ENCODE data around the gene OBSCN. TPM values are rescaled to one million over a fixed set of nuclear protein-coding genes. Genes with fewer than 3 reads are reported as not detected.
"Not testable (repeated sequence)": the region's sequence is repeated elsewhere in the genome, so short reads cannot be mapped to it uniquely, and the experiment has no call there.

Gene OBSCN
- total RNA-seq, 1 donor from 2014 or later: 3.4 TPM

DNA sequence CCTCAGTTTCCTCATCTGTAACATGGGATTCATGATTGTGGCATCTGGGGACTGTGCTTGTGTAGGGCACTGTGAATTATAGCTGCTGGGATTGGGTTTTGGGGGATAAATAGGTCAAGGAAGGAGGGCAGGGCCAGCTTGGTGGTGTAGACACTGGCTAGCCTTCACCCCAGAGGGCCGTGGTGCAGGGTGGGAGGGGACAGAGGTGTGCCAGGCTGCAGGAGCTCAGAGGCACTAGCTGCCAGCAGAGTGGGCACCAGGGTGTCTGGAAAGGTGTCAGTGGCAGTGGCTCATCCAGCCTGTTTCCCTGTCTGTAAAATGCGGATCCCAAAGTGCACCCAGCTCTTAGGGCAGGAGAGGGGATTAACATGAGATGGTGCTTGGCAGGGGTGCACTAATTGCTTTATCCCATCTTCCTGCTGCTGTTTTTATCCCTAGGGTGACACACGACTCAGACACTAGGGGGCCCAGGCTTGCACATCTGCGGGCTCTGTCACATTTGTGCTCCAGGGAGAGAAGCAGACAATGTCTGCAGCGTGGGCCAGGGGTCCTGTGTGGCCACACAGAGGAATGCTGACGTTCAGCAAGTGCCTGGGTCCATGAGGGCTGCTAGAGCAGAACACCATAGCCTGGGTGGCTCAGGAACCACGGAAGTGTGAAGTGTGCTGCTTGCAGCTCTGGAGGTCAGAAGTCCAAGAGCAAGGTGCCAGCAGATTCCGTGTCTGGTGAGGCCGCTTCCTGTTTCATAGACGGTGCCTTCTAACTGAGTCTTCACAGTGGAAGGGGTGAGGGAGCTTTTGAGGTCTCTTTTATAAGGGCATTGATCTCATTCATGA is 19.3 kb downstream of the OBSCN start:
- DNase-seq (ENCODE audit: low read depth, low spot score): no peak

DNA sequence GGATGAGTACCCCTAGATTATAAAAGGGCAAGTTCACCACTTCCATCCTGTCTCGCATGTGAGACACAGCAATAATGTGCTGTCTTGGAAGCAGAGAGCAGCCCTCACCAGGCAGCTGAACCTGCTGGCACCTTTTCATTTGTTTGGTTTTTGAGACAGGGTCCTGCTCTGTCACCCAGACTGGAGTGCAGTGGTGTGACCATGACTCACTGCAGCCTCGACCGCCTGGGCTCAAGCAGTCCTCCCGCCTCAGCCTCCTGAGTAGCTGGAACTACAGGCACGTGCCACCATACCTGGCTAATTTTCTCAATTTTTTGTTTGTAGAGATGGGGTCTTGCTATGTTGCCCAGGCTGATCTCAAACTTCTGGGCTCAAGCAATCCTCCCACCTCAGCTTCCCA is 20.3 kb downstream of the OBSCN start:
- not testable (repeated sequence) for DNase-seq (ENCODE audit: low read depth, low spot score)

DNA sequence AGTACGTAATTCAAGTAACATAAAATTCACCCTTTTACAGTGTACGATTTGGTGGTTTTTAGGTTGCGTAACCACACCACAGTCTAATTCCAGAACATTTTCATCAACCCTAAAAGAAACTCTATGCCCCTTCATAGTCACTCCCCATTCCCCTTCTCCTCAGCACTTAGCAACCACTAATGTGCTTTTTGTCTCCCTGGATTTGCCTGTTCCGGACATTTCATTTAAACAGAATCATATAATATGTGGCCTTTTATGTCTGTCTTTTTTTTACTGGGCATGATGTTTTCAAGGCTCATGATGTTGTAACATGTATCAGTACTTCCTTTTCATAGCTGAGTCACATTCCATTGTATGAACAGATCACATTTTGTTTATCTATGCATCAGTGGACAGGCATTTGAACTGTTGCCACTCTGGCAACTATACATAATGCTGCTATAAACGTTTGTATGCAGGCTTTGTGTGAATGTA is 20.8 kb downstream of the OBSCN start:
- no peak for DNase-seq (ENCODE audit: low read depth, low spot score)

DNA sequence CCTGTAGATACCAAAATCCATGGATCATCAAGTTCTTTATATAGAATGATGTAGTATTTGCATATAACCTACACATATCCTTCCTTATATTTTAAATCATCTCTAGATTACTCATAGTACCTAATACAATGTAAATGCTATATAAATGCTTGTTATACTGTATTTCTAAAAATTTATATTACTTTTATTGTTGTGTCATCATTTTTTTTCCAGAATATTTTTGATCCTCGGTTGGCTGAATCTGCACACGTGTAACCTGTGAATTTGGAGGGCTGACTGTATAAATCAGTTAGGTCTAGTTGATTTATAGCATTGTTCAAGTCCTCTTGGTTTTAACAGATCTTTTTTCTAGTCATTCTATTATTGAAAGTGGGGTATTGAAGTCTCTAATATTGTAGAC is 23.3 kb downstream of the OBSCN start:
- DNase-seq (ENCODE audit: low read depth, low spot score): no peak

DNA sequence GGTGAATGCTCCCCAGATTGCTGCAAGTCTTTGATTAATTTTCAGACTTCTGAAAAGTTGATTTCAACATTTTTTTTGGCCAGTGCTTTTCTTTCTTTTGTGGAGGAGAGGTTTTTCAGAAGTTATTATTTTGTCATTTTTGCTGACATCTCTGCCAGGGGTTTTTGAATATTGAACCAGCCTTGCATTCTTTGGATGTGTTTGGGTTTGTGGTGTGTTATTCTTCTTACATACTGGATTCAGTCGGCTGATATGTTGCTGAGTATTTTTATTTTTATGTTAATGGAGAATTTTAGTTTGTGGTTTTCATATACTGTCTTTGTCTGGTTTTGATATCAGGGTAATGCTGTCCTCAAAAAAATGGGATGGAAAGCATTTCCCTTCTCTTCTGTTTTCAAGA is 25.3 kb downstream of the OBSCN start:
- DNase-seq (ENCODE audit: low read depth, low spot score): no peak

DNA sequence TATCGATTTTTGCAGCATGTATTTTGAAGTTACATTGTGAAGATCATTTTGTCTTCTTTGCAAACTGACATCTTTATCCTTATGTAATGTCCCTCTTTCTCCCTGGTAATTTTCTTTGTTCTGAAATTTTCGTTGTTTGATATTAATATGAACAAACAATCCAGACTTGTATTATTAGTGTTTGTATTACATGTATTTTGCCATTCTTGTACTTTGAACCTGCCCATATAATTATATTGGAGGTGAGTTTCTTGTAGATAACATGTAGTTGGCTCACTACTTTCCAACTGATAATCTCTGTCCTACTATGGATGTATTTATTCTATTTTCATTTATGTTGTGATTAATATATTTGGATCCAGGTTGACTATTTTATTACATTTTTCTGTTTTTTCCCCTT is 27.1 kb downstream of the OBSCN start:
- no peak for DNase-seq (ENCODE audit: low read depth, low spot score)

DNA sequence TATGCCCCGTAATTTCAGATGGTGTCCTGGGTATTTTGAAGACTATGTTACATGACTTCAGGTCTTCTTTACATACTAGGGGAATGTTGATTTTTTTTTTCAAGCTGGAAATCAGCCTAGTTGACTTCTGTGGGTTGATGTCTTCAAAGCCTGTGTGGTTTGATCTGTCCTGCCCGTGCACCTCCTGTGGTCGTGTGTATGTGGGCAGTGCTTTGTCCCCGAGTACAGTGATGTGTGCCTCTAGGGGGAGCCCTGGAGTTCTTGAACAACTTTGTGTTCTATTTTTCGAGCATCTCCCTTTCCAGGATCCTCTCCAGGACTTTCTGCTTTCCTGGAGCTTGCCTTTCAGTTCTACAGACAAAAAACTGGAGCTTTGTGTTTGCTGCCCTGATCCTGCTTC is 28.9 kb downstream of the OBSCN start:
- peak; percentile 27 for DNase-seq (ENCODE audit: low read depth, low spot score)

DNA sequence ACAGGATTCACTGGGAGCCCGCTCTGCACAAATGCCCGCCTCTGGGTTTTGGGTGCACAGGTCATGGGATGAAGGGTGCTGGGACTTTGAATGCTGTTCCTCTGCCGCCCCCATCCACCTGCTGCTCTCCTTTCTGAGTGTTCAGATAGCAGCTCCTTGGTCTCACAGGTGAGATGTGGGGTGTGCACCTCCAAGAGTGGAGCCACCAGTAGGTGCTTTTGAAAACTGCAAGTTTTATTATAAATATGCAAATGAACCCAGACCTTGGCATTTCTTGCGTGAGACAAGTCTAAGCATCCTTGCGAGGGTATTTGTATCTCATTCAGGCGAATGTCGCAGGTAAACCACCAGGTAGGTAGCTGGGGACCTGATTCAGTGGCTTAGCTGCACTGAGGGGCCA is 30.2 kb downstream of the OBSCN start:
- DNase-seq (ENCODE audit: low read depth, low spot score): no peak

DNA sequence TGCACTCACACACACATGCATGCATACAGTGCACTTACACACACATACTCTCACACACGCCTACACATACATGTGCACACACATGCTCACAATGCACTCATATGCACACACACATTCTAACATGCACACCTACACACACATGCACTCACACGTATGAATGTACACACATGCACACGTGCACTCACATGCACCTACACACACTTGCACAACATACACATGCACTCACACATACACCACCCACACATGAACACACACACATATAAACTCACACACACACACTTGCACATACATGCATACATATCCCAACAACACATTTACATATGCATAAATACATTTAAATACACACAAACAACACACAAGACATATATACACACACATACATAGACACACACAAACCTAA is 30.6 kb downstream of the OBSCN start:
- no peak for DNase-seq (ENCODE audit: low read depth, low spot score)

DNA sequence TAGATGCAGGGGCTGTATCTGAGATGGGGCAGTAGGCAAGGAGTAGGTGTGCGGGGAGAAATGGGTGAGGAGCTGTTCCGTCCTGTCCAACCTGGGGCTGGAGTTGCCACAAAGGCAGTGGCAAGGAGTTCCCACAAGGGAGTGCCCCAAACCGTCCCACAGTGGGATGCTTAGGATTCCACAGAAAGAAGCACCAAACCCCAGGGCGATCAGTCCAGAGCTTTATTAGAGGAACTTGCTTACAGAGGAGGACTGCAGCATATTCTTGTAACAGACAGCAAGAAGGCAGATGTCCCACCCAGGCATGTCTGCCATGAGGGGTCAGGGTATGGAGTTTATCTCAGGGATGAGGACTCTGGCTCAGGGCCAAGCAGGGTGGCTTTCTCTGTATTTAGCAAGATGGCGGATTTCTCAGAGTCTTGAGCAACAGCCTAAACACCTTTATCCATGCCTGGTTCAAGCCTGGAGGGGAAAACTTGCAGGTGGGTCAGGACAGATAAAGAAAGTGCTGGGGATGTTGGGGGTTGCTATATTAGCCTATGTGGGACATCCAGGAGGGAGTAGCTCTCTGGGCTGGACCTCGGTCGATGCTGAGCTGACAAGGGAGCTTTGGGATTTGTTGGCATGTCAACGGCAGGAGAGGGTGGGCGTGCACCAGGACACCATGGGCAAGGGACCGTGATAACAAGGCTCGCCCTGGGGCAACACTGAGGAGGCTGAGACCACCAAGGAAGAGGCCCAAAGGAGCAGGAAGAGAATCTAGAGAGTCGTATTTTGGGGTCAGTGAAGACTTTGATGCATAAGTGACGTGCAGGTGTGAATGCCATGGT is 32.8 kb downstream of the OBSCN start:
- no peak for DNase-seq (ENCODE audit: low read depth, low spot score)

DNA sequence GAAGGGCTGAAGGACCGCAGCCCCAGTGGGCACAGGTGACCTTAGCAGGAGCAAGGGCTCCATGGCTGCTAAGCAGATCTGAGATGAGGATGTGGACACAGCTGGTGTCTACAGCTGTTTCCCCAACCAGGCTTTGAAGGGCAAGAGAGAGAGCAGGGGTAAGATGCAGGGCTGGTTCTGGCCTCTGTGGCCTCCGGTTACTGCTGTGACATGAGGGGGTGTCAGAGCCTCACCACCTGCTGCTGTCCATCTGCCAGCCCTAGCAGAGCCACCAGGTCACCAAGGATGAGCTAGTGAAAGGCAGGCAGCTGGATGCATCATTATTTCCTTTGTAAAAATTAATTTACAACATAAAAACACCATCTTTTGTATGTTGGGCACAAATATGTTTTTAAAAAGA is 33.4 kb downstream of the OBSCN start:
- DNase-seq (ENCODE audit: low read depth, low spot score): no peak

DNA sequence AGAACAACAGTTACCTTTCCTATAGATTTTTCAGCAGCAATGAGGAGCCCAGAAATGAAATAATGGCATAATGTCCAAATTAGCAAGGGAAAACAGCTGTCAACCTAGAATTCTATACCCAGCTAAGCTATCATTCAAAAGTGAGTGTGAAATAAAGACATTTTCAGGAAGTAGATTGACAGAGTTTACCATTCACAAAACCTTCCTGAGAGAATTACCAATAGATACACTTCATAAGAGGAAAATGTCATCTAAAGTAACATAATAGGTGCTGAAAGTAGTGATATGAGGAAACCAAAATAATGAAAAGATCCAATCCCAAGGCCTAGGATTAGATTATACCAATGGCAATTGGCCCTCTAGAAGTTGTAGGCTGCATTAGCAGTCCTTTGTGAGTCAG is 34.6 kb downstream of the OBSCN start:
- DNase-seq (ENCODE audit: low read depth, low spot score): no peak

DNA sequence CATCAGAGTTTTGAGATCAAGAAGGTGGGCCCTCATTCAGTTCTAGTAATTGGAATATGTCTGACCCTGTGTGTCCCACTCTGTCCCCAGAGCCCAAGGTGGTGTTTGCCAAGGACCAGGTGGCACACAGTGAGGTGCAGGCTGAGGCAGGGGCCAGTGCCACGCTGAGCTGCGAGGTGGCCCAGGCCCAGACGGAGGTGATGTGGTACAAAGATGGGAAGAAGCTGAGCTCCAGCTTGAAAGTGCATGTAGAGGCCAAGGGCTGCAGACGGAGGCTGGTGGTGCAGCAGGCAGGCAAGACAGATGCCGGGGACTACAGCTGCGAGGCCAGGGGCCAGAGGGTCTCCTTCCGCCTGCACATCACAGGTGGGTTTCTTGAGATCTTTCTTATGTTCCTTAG is 35.2 kb downstream of the OBSCN start:
- DNase-seq (ENCODE audit: low read depth, low spot score): no peak

DNA sequence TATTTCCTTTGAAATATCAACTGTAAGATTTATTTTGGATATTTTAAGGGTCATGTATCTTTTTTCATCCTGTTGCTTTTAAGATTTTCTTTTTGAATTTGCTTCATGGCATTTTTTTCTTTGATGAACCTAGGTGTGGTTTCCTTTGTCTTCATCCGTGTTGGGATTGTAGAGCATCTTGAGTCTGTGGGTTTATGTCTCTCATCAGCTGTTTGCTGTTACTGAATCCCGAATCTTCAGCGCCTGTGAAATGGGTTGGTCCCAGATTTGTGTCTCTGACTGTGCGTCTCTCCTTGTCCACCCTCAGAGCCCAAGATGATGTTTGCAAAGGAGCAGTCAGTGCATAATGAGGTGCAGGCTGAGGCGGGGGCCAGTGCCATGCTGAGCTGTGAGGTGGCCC is 36.1 kb downstream of the OBSCN start:
- DNase-seq (ENCODE audit: low read depth, low spot score): not testable (repeated sequence)

DNA sequence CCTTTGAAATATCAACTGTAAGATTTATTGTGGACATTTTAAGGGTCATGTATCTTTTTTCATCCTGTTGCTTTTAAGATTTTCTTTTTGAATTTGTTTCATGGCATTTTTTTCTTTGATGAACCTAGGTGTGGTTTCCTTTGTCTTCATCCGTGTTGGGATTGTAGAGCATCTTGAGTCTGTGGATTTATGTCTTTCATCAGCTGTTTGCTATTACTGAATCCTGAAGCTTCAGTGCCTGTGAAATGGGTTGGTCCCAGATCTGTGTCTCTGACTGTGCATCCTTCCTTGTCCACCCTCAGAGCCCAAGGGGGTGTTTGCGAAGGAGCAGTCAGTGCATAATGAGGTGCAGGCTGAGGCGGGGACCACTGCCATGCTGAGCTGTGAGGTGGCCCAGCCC is 37.3 kb downstream of the OBSCN start:
- no peak for DNase-seq (ENCODE audit: low read depth, low spot score)

DNA sequence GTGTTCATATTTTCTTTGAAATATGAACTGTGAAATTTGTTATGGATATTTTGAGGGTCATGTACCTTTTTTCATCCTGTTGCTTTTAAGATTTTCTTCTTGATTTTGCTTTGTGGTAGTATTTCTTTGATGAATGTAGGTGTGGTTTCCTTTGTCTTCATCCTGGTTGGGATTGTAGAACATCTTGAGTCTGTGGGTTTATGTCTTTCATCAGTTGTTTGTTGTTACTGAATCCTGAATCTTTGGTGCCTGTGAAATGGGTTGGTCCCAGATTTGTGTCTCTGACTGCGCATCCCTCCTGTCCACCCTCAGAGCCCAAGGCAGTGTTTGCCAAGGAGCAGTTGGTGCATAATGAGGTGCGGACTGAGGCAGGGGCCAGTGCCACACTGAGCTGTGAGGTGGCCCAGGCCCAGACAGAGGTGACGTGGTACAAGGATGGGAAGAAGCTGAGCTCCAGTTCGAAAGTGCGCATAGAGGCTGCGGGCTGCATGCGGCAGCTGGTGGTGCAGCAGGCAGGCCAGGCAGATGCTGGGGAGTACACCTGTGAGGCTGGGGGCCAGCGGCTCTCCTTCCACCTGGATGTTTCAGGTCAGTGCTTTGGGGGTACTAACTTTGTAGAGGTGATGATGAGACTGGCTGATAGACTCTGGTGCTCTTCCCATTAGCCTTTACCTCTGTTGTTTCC is 38.5 kb downstream of the OBSCN start:
- no peak for DNase-seq (ENCODE audit: low read depth, low spot score)

DNA sequence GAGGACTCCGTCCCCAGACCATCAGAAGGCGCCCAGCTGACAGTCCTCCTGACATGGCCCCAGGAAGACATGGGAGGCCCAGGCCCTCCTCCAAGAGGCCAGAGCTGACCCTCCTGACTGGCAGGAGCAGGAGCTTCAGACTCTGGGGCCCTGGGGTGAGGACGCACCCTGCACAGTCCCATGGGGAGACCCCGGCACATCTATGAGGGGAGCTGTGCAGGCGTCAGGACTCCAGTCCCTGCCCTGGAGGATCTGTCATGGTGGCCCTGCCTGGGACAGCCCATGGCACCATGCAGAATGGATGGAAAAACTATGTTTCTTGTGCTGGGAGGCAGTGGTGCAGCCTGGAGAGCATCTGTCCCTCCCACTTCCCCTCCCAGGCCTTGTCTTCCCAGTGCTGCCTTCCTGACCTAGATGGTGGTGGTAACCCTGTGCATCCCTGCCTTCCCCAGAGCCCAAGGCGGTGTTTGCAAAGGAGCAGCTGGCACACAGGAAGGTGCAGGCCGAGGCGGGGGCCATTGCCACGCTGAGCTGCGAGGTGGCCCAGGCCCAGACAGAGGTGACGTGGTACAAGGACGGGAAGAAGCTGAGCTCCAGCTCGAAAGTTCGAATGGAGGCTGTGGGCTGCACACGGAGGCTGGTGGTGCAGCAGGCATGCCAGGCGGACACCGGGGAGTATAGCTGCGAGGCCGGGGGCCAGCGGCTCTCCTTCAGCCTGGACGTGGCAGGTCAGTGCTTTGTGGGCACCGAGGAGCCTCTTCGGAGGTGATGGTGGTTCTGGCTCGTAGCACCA is 41.9 kb downstream of the OBSCN start:
- no peak for DNase-seq (ENCODE audit: low read depth, low spot score)

DNA sequence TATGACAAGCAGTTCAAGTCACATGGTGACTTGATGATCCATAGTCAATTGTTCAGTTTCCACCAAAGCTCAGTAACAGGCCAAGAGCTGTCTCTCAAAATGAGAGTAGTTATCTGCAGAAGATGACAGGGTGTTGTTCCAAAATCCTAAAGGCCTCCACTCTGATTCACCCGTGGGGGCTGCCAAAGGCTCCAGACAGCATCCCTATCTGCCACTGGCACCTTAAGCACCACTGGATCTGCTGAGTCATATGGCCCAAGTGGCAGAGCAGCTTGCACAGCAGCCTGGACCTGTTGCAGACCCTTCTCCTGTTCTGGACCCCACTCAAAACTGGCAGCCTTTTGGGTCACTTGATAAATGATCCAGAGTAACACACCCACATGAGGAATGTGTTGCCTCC is 44.6 kb downstream of the OBSCN start:
- DNase-seq (ENCODE audit: low read depth, low spot score): not testable (repeated sequence)

DNA sequence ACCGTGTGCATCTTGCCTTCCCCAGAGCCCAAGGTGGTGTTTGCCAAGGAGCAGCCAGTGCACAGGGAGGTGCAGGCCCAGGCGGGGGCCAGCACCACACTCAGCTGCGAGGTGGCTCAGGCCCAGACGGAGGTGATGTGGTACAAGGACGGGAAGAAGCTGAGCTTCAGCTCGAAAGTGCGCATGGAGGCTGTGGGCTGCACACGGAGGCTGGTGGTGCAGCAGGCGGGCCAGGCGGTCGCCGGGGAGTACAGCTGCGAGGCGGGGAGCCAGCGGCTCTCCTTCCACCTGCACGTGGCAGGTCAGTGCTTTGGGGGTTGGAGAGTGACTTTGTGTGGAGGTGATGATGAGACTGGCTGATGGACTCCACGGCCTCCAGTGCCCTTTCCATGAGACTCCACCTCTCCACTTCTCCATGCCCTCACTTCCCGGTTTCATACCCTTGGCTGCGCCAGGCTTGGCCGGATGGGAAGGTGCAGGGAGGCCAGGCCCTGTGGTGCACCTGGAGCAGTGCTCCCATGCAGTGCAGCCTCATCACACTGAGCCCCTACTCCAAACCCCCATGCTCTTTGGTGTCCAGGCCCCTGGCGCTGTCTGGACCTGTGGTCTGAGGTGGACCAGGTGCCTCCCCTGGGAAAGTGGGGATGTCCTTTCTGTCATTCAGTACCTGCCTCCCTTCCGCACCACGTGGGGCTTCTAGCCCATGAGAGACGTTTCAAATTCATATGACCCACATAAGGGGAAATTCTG is 49.0 kb downstream of the OBSCN start:
- DNase-seq (ENCODE audit: low read depth, low spot score): no peak

DNA sequence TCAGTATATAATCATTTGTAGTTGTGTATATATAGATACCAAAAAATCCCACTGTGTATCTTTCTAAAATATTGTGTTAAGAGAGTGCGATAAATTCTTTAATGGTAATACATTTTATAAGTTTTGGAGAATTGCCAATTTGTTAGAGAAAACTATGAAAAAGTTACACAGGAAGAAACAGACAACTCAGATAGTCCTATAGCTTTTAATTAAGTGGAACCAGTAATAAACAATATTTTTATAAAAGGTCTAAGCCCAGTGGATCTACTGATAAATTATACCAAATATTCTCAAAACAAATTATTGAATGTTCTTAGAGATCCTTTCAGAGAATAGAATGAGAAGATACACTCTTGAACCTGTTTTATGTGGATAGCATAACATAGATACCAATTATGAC is 50.6 kb downstream of the OBSCN start:
- no peak for DNase-seq (ENCODE audit: low read depth, low spot score)
